Panc1 (cell line): Measurements from ENCODE around the gene CACNA1A. TPM values are rescaled to one million over a fixed set of nuclear protein-coding genes. Genes with fewer than 3 reads are reported as not detected.

ENCODE experiments used
- ATAC-seq: fragments of 200-7000 bp; cut with Tn5 transposase; 2 replicates; pipeline ENCODE4 v1.9.1; 2020; ENCODE audit warnings: mild to moderate bottlenecking, moderate library complexity
- BruUV-seq: library from RNA; stranded (reverse); fragments of 400-500 nt; replicated peaks from 2 replicates; lab custom pipeline; 2021; lab: Mats Ljungman, UMichigan
- CTCF ChIA-PET: fragments of 300-600 bp; sonication (Branson Sonifier 250); formaldehyde crosslinking; loops from one replicate; lab custom pipeline; 2022; ENCODE audit warnings: antibody characterized with exemption; lab: Charles Lee
- POLR2A ChIA-PET: fragments of 300-600 bp; sonication (Branson Sonifier 250); formaldehyde crosslinking; loops from one replicate; lab custom pipeline; 2022; ENCODE audit warnings: antibody characterized with exemption; lab: Charles Lee
- DNase-seq: peaks from one replicate; pipeline ENCODE4 v3.0.0-alpha.2; 2010; ENCODE audit warnings: low read depth, low spot score
- H3K27ac ChIP-seq: 2 replicates; pipeline ENCODE4 v1.5.1; 2011; ENCODE audit warnings: mild to moderate bottlenecking, low read length, inconsistent platforms
- H3K27me3 ChIP-seq: fragments of 200-500 bp; sonication (Bioruptor generic); 2 replicates; pipeline ENCODE4 v1.6.0; 2014; ENCODE audit warnings: low read length, inconsistent platforms; ENCODE audit not compliant: control insufficient read depth, insufficient read depth
- H3K36me3 ChIP-seq: fragments of 200-500 bp; sonication (Bioruptor generic); 2 replicates; pipeline ENCODE4 v1.5.1; 2014; ENCODE audit warnings: inconsistent platforms, mild to moderate bottlenecking, low read length, moderate library complexity; ENCODE audit not compliant: control insufficient read depth, insufficient read depth
- H3K4me1 ChIP-seq: 2 replicates; pipeline ENCODE4 v1.5.1; 2011; ENCODE audit warnings: inconsistent platforms, mild to moderate bottlenecking, low read length, moderate library complexity; ENCODE audit not compliant: control insufficient read depth, insufficient read depth
- H3K4me3 ChIP-seq, 2 experiments: 2 replicates each; pipeline ENCODE4 v1.5.1; 2011 to 2012; ENCODE audit warnings: low read depth in 2 of 2, low read length in 2 of 2, mild to moderate bottlenecking in 2 of 2, inconsistent platforms in 1 of 2, moderate library complexity in 1 of 2
- H3K9me3 ChIP-seq: fragments of 200-500 bp; sonication (Bioruptor generic); 2 replicates; pipeline ENCODE4 v1.5.1; 2014; ENCODE audit warnings: low read depth, mild to moderate bottlenecking, inconsistent platforms, low read length, moderate library complexity; ENCODE audit not compliant: control insufficient read depth, insufficient read depth
- POLR2AphosphoS5 ChIP-seq: IDR thresholded peaks from 2 replicates; pipeline ENCODE4 v1.6.1; 2012; ENCODE audit warnings: mild to moderate bottlenecking, low read depth, low read length, moderate library complexity
- SIN3A ChIP-seq: IDR thresholded peaks from 2 replicates; pipeline ENCODE4 v1.6.1; 2012; ENCODE audit warnings: low read depth, mild to moderate bottlenecking, low read length, moderate library complexity, borderline replicate concordance; ENCODE audit not compliant: insufficient read depth
- TCF7L2 ChIP-seq: IDR thresholded peaks from 2 replicates; pipeline ENCODE4 v1.6.1; 2011; ENCODE audit warnings: mild to moderate bottlenecking, low read depth, low read length, inconsistent platforms
- in situ Hi-C: cut with HindIII; loops from 2 replicates; pipeline ENCODE4 v1.10.0; 2016; ENCODE audit warnings: low sequenced_read_pairs, low pct_unique_long_range_greater_than_20kb
- intact Hi-C: fragments of 100-400 bp; cut with micrococcal nuclease; formaldehyde crosslinking; loops from one replicate; pipeline ENCODE4 v1.10.0; 2022; ENCODE audit not compliant: unreplicated experiment
- total RNA-seq: library from RNA; stranded (reverse); gene quantifications from one replicate; pipeline ENCODE4 v1.2.1, GENCODE V29; 2021; ENCODE audit not compliant: unreplicated experiment
- TF ChIP-seq, protein P1 (sequence below), 2 experiments: IDR thresholded peaks; 2 replicates each; pipeline ENCODE4 v1.6.1; 2011 to 2012; ENCODE audit warnings: low read depth in 2 of 2, control low read depth in 1 of 2, low read length in 1 of 2, mild to moderate bottlenecking in 1 of 2, moderate library complexity in 1 of 2; ENCODE audit not compliant: insufficient read depth in 1 of 2
- TF ChIP-seq, protein P2 (sequence below): fragments of 450-650 bp; IDR thresholded peaks from 2 replicates; pipeline ENCODE4 v1.5.1; 2017; ENCODE audit warnings: mild to moderate bottlenecking

Gene CACNA1A
- total RNA-seq, 1 experiment from 2014 or later = 0.51 TPM

DNA sequence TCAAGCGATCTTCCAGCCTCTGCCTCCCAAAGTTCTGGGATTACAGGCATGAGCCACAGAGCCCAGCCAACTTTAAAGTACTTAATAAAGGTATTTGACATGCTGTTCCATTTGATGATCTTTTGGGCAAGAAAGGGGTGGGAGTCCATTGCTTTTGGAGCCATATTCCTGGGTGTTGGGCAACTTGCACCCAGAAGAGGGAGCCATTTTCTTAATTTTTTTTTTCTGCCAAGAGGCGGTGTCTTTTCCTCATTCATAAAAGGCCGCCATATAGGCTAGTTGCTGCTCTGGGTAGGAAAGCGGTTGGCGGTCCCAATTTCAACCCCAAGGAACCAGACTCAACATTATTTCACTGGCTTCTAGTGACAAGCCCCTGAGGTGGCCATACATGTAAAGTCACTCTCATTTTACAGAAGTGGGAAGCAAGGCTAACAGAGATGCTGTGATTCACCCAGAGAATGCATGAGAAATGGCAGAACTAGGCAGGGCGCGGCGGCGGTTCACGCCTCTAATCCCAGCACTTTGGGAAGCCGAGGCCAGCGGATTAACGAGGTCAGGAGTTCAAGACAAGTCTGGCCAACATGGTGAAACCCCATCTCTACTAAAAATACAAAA is 139.6 kb downstream of the CACNA1A start:
- ATAC-seq = peak; percentile 34; the same call in 1 of the 2 replicates
- intact Hi-C loops = loop anchor here (5.0 to 10.0 kb wide), 2 partner anchors 66 to 208 kb away; no protein-coding TSS in a partner anchor
- ChIA-PET CTCF (no interaction called here), POLR2A (no interaction called here)
- DNase-seq = no peak
- Histone ChIP-seq H3K27me3 (no peaks in the 10 kb centered on the region), H3K4me1 (no peaks in the 10 kb centered on the region), H3K27ac (no peak overlapping the region), H3K9me3 (no peaks in the 10 kb centered on the region), H3K36me3 (no peaks in the 10 kb centered on the region), H3K4me3 (no peak overlapping the region)
- no TSS peak for BruUV-seq
- TF ChIP-seq POLR2AphosphoS5 (no peak), TCF7L2 (no peak), SIN3A (no peak)
- TF ChIP-seq, protein P1, sequence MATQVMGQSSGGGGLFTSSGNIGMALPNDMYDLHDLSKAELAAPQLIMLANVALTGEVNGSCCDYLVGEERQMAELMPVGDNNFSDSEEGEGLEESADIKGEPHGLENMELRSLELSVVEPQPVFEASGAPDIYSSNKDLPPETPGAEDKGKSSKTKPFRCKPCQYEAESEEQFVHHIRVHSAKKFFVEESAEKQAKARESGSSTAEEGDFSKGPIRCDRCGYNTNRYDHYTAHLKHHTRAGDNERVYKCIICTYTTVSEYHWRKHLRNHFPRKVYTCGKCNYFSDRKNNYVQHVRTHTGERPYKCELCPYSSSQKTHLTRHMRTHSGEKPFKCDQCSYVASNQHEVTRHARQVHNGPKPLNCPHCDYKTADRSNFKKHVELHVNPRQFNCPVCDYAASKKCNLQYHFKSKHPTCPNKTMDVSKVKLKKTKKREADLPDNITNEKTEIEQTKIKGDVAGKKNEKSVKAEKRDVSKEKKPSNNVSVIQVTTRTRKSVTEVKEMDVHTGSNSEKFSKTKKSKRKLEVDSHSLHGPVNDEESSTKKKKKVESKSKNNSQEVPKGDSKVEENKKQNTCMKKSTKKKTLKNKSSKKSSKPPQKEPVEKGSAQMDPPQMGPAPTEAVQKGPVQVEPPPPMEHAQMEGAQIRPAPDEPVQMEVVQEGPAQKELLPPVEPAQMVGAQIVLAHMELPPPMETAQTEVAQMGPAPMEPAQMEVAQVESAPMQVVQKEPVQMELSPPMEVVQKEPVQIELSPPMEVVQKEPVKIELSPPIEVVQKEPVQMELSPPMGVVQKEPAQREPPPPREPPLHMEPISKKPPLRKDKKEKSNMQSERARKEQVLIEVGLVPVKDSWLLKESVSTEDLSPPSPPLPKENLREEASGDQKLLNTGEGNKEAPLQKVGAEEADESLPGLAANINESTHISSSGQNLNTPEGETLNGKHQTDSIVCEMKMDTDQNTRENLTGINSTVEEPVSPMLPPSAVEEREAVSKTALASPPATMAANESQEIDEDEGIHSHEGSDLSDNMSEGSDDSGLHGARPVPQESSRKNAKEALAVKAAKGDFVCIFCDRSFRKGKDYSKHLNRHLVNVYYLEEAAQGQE (IDR thresholded peaks at IDR 0.05; ENCODE audit: insufficient read depth in 1 of 2, low read depth in 2 of 2, low read length in 1 of 2) = no peak
- TF ChIP-seq, protein P2, sequence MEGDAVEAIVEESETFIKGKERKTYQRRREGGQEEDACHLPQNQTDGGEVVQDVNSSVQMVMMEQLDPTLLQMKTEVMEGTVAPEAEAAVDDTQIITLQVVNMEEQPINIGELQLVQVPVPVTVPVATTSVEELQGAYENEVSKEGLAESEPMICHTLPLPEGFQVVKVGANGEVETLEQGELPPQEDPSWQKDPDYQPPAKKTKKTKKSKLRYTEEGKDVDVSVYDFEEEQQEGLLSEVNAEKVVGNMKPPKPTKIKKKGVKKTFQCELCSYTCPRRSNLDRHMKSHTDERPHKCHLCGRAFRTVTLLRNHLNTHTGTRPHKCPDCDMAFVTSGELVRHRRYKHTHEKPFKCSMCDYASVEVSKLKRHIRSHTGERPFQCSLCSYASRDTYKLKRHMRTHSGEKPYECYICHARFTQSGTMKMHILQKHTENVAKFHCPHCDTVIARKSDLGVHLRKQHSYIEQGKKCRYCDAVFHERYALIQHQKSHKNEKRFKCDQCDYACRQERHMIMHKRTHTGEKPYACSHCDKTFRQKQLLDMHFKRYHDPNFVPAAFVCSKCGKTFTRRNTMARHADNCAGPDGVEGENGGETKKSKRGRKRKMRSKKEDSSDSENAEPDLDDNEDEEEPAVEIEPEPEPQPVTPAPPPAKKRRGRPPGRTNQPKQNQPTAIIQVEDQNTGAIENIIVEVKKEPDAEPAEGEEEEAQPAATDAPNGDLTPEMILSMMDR = peak; percentile 68
- in situ Hi-C loops = no loop called here

DNA sequence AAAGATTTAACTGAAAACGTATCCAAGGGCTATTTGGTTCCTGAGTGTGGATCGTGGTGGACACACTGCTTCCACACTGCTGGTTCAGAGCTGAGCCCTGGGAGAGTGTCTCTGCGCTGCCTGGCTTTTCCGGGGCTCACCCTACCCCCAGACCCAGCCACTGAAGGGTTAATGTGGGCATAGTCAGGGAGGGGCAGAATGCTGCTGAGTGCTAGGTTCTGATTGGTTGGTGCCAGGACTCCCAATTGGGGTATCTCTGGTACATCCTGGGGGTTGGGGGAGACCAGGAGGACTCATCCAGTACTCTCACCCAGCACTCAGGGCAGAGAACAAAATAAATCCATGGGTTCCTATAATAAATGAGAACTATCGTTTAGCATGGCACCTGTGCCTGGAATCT is 142.3 kb downstream of the CACNA1A start:
- TF ChIP-seq POLR2AphosphoS5 (no peak), SIN3A (no peak), TCF7L2 (no peak)
- TF ChIP-seq, protein P2 = no peak
- TF ChIP-seq, protein P1 (IDR thresholded peaks at IDR 0.05; ENCODE audit: insufficient read depth in 1 of 2, low read depth in 2 of 2, low read length in 1 of 2) = no peak
- intact Hi-C loops (loop anchor here (10.0 kb wide), 1 partner anchor 211 kb away; no protein-coding TSS in a partner anchor), in situ Hi-C loops (no loop called here)
- BruUV-seq = no TSS peak
- Histone ChIP-seq H3K27ac (no peak overlapping the region), H3K4me3 (no peak overlapping the region), H3K27me3 (no peaks in the 10 kb centered on the region), H3K9me3 (0 out of 2 replicates have a peak, but pooled peaks cover 3% of the 10 kb centered on the region), H3K36me3 (no peaks in the 10 kb centered on the region), H3K4me1 (no peaks in the 10 kb centered on the region)
- DNase-seq (no peak), ATAC-seq (no peak)
- CTCF ChIA-PET = no interaction called here
- POLR2A ChIA-PET = no interaction called here
